Colonic mucosa (tissue), 4 donors: ENCODE data around the gene VIM. TPM values are rescaled to one million over a fixed set of nuclear protein-coding genes. Genes with fewer than 3 reads are reported as not detected.

ENCODE experiments used
- DNase-seq: peaks from one replicate; pipeline ENCODE4 v3.0.0-alpha.2; 2020
- H3K27ac ChIP-seq: fragments of 200-600 bp; one replicate; pipeline ENCODE4 v1.8.0; 2021
- H3K27me3 ChIP-seq: fragments of 200-600 bp; one replicate; pipeline ENCODE4 v1.8.0; 2021
- H3K36me3 ChIP-seq: fragments of 200-600 bp; one replicate; pipeline ENCODE4 v1.8.0; 2021
- H3K4me1 ChIP-seq: fragments of 200-600 bp; one replicate; pipeline ENCODE4 v1.8.0; 2021; ENCODE audit warnings: mild to moderate bottlenecking
- H3K4me3 ChIP-seq: fragments of 200-600 bp; one replicate; pipeline ENCODE4 v1.8.0; 2021
- H3K9ac ChIP-seq, 2 donors: one replicate each; pipeline ENCODE4 v1.7.0; 2013; ENCODE audit warnings: control low read depth in 2 of 2, low read depth in 2 of 2, low read length in 2 of 2
- H3K9me3 ChIP-seq: fragments of 200-600 bp; one replicate; pipeline ENCODE4 v1.8.0; 2021
- CTCF ChIP-seq: fragments of 200-600 bp; IDR thresholded peaks from one replicate; pipeline ENCODE4 v1.8.0; 2022; ENCODE audit warnings: antibody characterized with exemption, mild to moderate bottlenecking
- intact Hi-C: fragments of 100-400 bp; cut with DNase I; formaldehyde crosslinking; loops from one replicate; pipeline ENCODE4 v1.14.1; 2022
- total RNA-seq, 2 donors: library from RNA; stranded (reverse); fragmentation: NEBNext Ultra II Directional in 1 of 2; extraction: Animal tissue kit (Norgen Biotek cat#: 25700) in 1 of 2; gene quantifications; one replicate each; pipeline ENCODE4 v1.2.1, GENCODE V29; 2021
- donor health status: healthy.
- donor health status: DM: no; HTN: no; CAD: no.
- donor health status: DM: no; HTN: no; CAD: no.

Gene VIM
- total RNA-seq, 2 donors from 2014 or later: 121 to 326 TPM

DNA sequence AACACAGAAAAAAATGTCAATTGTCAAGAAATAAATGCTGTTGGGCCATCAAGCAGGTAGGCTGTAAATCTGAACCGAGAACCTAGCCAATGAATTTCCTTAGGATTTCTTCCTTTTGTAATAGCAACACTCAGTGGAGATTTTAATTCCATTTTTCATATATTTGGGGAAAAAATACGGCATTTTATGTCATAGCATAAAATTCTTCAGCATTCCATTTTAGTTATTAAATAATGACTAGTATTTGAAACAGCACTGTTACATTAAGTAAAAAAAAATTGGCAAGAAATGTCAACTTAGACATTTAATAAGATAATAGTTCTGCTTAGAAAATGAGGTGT, 12.3 kb upstream of the VIM start:
- Histone ChIP-seq H3K4me3 (no peak overlapping the region), H3K9me3 (no peaks in the 10 kb centered on the region), H3K27ac (peak overlapping the region; percentile 3), H3K27me3 (no peaks in the 10 kb centered on the region), H3K36me3 (no peaks in the 10 kb centered on the region), H3K9ac (no peak overlapping the region), H3K4me1 (no peaks in the 10 kb centered on the region)
- no peak for TF ChIP-seq CTCF
- DNase-seq: no peak
- intact Hi-C loops: no loop called here

GRCh38 chr10:17216217-17216900, 11.7 kb upstream of the VIM start:
- no peak overlapping the region for H3K4me3 ChIP-seq
- H3K27me3 ChIP-seq: no peaks in the 10 kb centered on the region
- DNase-seq: no peak
- no peaks in the 10 kb centered on the region for H3K36me3 ChIP-seq
- peak overlapping the region; percentile 46 for H3K27ac ChIP-seq
- TF ChIP-seq CTCF: no peak
- no peaks in the 10 kb centered on the region for H3K9me3 ChIP-seq
- H3K4me1 ChIP-seq: no peaks in the 10 kb centered on the region
- intact Hi-C loops: no loop called here
- no peak overlapping the region for H3K9ac ChIP-seq

GRCh38 chr10:17216901-17217395, 11.1 kb upstream of the VIM start:
- DNase-seq: no peak
- intact Hi-C loops: no loop called here
- Histone ChIP-seq H3K4me3 (no peak overlapping the region), H3K9me3 (no peaks in the 10 kb centered on the region), H3K27me3 (no peaks in the 10 kb centered on the region), H3K4me1 (no peaks in the 10 kb centered on the region), H3K36me3 (no peaks in the 10 kb centered on the region), H3K27ac (peak overlapping the region; percentile 46), H3K9ac (no peak overlapping the region)
- no peak for TF ChIP-seq CTCF

DNA sequence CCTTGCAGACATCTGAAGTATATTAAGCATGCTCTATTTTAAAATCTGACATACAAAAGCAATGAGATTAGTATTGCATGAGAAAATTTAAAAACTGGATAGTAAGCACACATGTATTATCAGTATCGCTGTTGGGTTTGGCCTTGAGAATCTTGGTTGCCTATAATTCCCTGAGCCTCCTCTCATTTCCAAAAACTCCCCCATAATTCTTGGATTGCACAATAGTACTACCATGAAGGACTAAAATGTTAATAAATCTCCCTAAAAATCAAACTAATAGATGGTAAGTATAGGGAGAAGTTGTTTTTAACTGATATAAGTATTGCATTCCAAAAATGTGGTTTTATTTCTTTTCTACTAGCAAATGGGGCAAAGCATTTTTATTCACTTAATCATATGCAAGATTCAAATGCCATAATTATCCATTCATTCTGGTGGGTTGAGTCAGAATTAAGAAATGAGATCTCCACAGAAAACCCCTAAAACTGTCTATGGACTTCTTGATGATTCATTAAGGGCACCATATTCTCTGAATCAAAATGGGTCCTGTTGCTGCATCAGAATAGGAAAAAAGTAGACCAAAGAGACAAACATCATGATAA, 10.3 kb upstream of the VIM start:
- no peak overlapping the region for H3K4me3 ChIP-seq
- intact Hi-C loops: no loop called here
- H3K9ac ChIP-seq: no peak overlapping the region
- H3K9me3 ChIP-seq: no peaks in the 10 kb centered on the region
- H3K27ac ChIP-seq: no peak overlapping the region
- H3K27me3 ChIP-seq: no peaks in the 10 kb centered on the region
- no peak for DNase-seq
- TF ChIP-seq CTCF: no peak
- no peaks in the 10 kb centered on the region for H3K36me3 ChIP-seq
- H3K4me1 ChIP-seq: no peaks in the 10 kb centered on the region

DNA sequence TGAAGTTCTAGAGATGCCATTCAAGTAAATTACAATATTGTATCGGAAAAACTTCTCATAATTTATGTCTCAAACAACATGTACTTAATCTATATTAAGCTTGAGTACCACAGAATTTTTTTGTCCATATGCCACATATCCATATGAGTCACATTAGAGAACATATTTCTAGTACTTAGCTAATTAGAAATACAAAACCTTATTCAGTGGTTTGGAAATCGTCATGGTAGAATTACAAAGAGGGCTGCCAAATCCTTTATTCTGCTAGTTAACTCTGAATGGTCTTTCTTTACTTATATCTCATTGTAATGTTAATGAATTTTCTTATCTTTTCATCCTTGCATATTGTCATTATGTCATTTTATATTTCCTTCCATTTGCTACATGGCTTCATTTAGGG, 9.0 kb upstream of the VIM start:
- no peaks in the 10 kb centered on the region for H3K9me3 ChIP-seq
- intact Hi-C loops: no loop called here

More for the DNA sequence above, 9.0 kb upstream of the VIM start:
- Histone ChIP-seq H3K27ac (no peak overlapping the region), H3K4me3 (no peak overlapping the region), H3K27me3 (no peaks in the 10 kb centered on the region), H3K9ac (no peak overlapping the region), H3K4me1 (no peaks in the 10 kb centered on the region), H3K36me3 (no peaks in the 10 kb centered on the region)
- no peak for TF ChIP-seq CTCF
- no peak for DNase-seq
